Endothelial cell (in vitro differentiated cells): ENCODE data around the gene SCG3. TPM values are rescaled to one million over a fixed set of nuclear protein-coding genes. Genes with fewer than 3 reads are reported as not detected.
A peak's percentile ranks its signal among the peaks of the same experiment; 100 is the strongest.

Source experiments
- DNase-seq: peaks from one replicate; pipeline ENCODE4 v3.0.0; 2021; ENCODE audit warnings: low spot score
- H3K27ac Mint-ChIP-seq: one replicate; pipeline ENCODE4 v1.8.0; 2021; ENCODE audit warnings: mixed read lengths, inconsistent platforms; ENCODE audit not compliant: unreplicated experiment
- H3K27me3 Mint-ChIP-seq: one replicate; pipeline ENCODE4 v1.8.0; 2021; ENCODE audit warnings: mild to moderate bottlenecking, moderate library complexity, mixed read lengths, inconsistent platforms; ENCODE audit not compliant: unreplicated experiment
- H3K36me3 Mint-ChIP-seq: one replicate; pipeline ENCODE4 v1.8.0; 2021; ENCODE audit warnings: mild to moderate bottlenecking, low read depth, mixed read lengths, inconsistent platforms; ENCODE audit not compliant: unreplicated experiment
- H3K4me1 Mint-ChIP-seq: one replicate; pipeline ENCODE4 v1.8.0; 2021; ENCODE audit warnings: mild to moderate bottlenecking, mixed read lengths, inconsistent platforms; ENCODE audit not compliant: unreplicated experiment
- H3K4me3 Mint-ChIP-seq: one replicate; pipeline ENCODE4 v1.8.0; 2021; ENCODE audit warnings: mild to moderate bottlenecking, mixed read lengths, inconsistent platforms; ENCODE audit not compliant: unreplicated experiment
- H3K9me3 Mint-ChIP-seq: one replicate; pipeline ENCODE4 v1.8.0; 2021; ENCODE audit warnings: mixed read lengths, inconsistent platforms; ENCODE audit not compliant: unreplicated experiment
- CTCF ChIP-seq: fragments of 200-600 bp; sonication (generic); IDR thresholded peaks from one replicate; pipeline ENCODE4 v1.5.0; 2021; ENCODE audit warnings: antibody characterized with exemption; ENCODE audit not compliant: unreplicated experiment
- total RNA-seq: library from RNA; stranded (reverse); fragmentation: NEBNext Ultra II Directional; extraction: Animal tissue kit (Norgen Biotek cat#: 25700); gene quantifications from one replicate; pipeline ENCODE4 v1.2.1, GENCODE V29; 2021; ENCODE audit not compliant: unreplicated experiment

Gene SCG3
- total RNA-seq, 1 donor from 2014 or later, result 37.0 TPM

- TF ChIP-seq CTCF, result no peak
- Mint-ChIP-seq H3K9me3 (no peaks in the 10 kb centered on the region), H3K4me1 (peaks cover 40% of the 10 kb centered on the region), H3K36me3 (peaks cover 29% of the 10 kb centered on the region), H3K27me3 (peaks cover 9% of the 10 kb centered on the region), H3K27ac (no peak overlapping the region), H3K4me3 (peak overlapping the region; percentile 92)
- peak; percentile 43 for DNase-seq
Observed at GRCh38 chr15:51736751-51737521, 55.6 kb downstream of the SCG3 start.

DNA sequence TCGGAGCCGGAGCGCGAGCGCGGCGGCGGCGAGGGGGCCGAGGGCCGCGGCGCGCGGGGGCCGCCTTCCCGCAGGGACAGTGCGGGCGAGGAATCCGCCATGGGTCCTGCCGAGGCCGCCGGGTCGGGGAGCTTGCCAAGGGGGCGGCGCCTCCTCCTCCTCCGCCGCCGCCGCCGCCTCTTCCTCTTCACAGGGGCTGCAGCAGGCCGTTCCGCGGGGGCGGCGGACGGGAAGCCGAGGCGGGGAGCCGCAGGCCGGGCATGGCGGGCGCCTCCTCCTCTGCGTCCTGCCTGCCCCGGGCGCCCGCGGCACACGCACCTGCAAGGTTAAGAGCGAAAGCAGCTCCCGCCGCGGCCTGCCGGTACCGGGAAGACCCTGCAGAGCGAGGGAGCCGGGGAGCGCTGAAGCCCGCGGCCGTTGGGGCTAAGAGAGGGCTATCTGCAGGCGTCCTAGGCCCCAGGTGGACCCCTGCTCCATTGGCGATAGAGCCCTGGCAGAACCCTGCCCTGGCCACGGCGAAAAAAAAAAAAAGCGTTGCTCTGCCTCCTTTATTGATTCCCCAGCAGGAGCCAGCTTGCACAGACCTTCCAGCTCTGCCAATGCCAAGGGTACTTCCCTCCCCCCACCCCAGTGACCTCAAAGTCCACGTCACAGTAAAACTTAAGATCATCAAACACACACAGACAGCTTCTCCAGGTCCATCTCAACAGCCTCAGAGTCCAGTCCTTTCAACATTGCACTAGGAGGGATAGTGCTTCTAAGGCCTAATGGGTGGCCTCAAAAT is 56.4 kb downstream of the SCG3 start, which contains the start of gene LYSMD2:
LYSMD2 (minus strand) TSS at position 134 of the 784 bp plus-strand sequence; CDS start at position 101, 33 bp downstream.
- Mint-ChIP-seq H3K27me3 (peaks cover 9% of the 10 kb centered on the region), H3K4me1 (peaks cover 33% of the 10 kb centered on the region), H3K9me3 (no peaks in the 10 kb centered on the region), H3K4me3 (peak within 1 kb of the TSS; percentile 93), H3K36me3 (peaks cover 24% of the 10 kb centered on the region), H3K27ac (peak within 1 kb of the TSS; percentile 68)
- peak; percentile 61 for DNase-seq
- TF ChIP-seq CTCF, result no peak

- DNase-seq, result no peak
- no peak for TF ChIP-seq CTCF
- Mint-ChIP-seq H3K4me1 (peaks cover 26% of the 10 kb centered on the region), H3K27ac (peak overlapping the region; percentile 68), H3K27me3 (peaks cover 9% of the 10 kb centered on the region), H3K36me3 (peaks cover 15% of the 10 kb centered on the region), H3K9me3 (no peaks in the 10 kb centered on the region), H3K4me3 (peak overlapping the region; percentile 93)
Observed at GRCh38 chr15:51738553-51738952, 57.2 kb downstream of the SCG3 start.

GRCh38 chr15:51739061-51739712 is 57.9 kb downstream of the SCG3 start:
- Mint-ChIP-seq H3K27ac (no peak overlapping the region), H3K4me3 (no peak overlapping the region), H3K9me3 (no peaks in the 10 kb centered on the region), H3K4me1 (peaks cover 26% of the 10 kb centered on the region), H3K36me3 (peaks cover 14% of the 10 kb centered on the region), H3K27me3 (peaks cover 9% of the 10 kb centered on the region)
- no peak for TF ChIP-seq CTCF
- no peak for DNase-seq
